ENCODE measurements around the gene ZNF804B.

ZNF804B gene

GRCh38 chr7:89246196-89246595 lies 486.7 kb downstream of the ZNF804B start:
- no peak for DNase-seq (ENCODE audit: extremely low read depth in 1 of 2, low read depth in 1 of 2)

- DNase-seq (ENCODE audit: extremely low read depth in 1 of 2, low read depth in 1 of 2) = no peak
Observed at GRCh38 chr7:89247207-89247606, 487.7 kb downstream of the ZNF804B start.

GRCh38 chr7:89259085-89259484 lies 499.6 kb downstream of the ZNF804B start:
- DNase-seq (ENCODE audit: extremely low read depth in 1 of 2, low read depth in 1 of 2) = no peak

GRCh38 chr7:89264126-89264525 lies 504.6 kb downstream of the ZNF804B start:
- DNase-seq (ENCODE audit: extremely low read depth in 1 of 2, low read depth in 1 of 2) = no peak

GRCh38 chr7:89265631-89266030 lies 506.1 kb downstream of the ZNF804B start:
- no peak for DNase-seq (ENCODE audit: extremely low read depth in 1 of 2, low read depth in 1 of 2)

GRCh38 chr7:89283302-89283701 lies 523.8 kb downstream of the ZNF804B start:
- DNase-seq (ENCODE audit: extremely low read depth in 1 of 2, low read depth in 1 of 2) = no peak

- no peak for DNase-seq (ENCODE audit: extremely low read depth in 1 of 2, low read depth in 1 of 2)
Observed at GRCh38 chr7:89308535-89308934, 549.0 kb downstream of the ZNF804B start.

GRCh38 chr7:89311886-89312285 lies 552.4 kb downstream of the ZNF804B start:
- DNase-seq (ENCODE audit: extremely low read depth in 1 of 2, low read depth in 1 of 2) = no peak

- no peak for DNase-seq (ENCODE audit: extremely low read depth in 1 of 2, low read depth in 1 of 2)
Observed at GRCh38 chr7:89312551-89312950, 553.1 kb downstream of the ZNF804B start.

- DNase-seq (ENCODE audit: extremely low read depth in 1 of 2, low read depth in 1 of 2) = no peak
Observed at GRCh38 chr7:89316584-89317251, 557.2 kb downstream of the ZNF804B start.

- no peak for DNase-seq (ENCODE audit: extremely low read depth in 1 of 2, low read depth in 1 of 2)
Observed at GRCh38 chr7:89332026-89332425, 572.5 kb downstream of the ZNF804B start.

GRCh38 chr7:89334797-89335196 lies 575.3 kb downstream of the ZNF804B start:
- DNase-seq (ENCODE audit: extremely low read depth in 1 of 2, low read depth in 1 of 2) = no peak

- no peak for DNase-seq (ENCODE audit: extremely low read depth in 1 of 2, low read depth in 1 of 2)
Observed at GRCh38 chr7:89335490-89335889, 576.0 kb downstream of the ZNF804B start.

- DNase-seq (ENCODE audit: extremely low read depth in 1 of 2, low read depth in 1 of 2) = no peak
Observed at GRCh38 chr7:89336121-89336520, 576.6 kb downstream of the ZNF804B start.

GRCh38 chr7:89339748-89340147 lies 580.2 kb downstream of the ZNF804B start:
- no peak for DNase-seq (ENCODE audit: extremely low read depth in 1 of 2, low read depth in 1 of 2)

GRCh38 chr7:89357121-89357520 lies 597.6 kb downstream of the ZNF804B start:
- no peak for DNase-seq (ENCODE audit: extremely low read depth in 1 of 2, low read depth in 1 of 2)

- DNase-seq (ENCODE audit: extremely low read depth in 1 of 2, low read depth in 1 of 2) = no peak
Observed at GRCh38 chr7:89377219-89377618, 617.7 kb downstream of the ZNF804B start.

- DNase-seq (ENCODE audit: extremely low read depth in 1 of 2, low read depth in 1 of 2) = no peak
Observed at GRCh38 chr7:89385411-89385810, 625.9 kb downstream of the ZNF804B start.

Data from activated CD8-positive, alpha-beta memory T cell treated with anti-CD3 and anti-CD28 coated beads for 1 hour (primary cell).